HepG2 (cell line): ENCODE data around the gene EPB41L4A. TPM values are rescaled to one million over a fixed set of nuclear protein-coding genes. Genes with fewer than 3 reads are reported as not detected.
A peak's percentile ranks its signal among the peaks of the same experiment; 100 is the strongest.

ENCODE experiments used
- ATAC-seq: fragments of 200-7000 bp; cut with Tn5 transposase; 3 replicates; pipeline ENCODE4 v1.9.1; 2020; ENCODE audit warnings: mild to moderate bottlenecking, moderate library complexity
- BruUV-seq: library from RNA; stranded (reverse); fragments of 400-500 nt; replicated peaks from 2 replicates; lab custom pipeline; 2021; lab: Mats Ljungman, UMichigan
- CTCF ChIA-PET: fragments of 300-600 bp; formaldehyde crosslinking; extraction: SDS; loops from one replicate; lab custom pipeline; 2021; ENCODE audit warnings: low total read pairs, inconsistent platforms, low intra/inter-chr PET ratio; lab: Yijun Ruan, JAX
- POLR2A ChIA-PET: fragments of 350-600 bp; sonication (Branson Sonifier 250); formaldehyde crosslinking; loops from one replicate; lab custom pipeline; 2020; ENCODE audit warnings: antibody characterized with exemption, inconsistent platforms; lab: Yijun Ruan, JAX
- DNase-seq: peaks from one replicate; pipeline ENCODE4 v3.0.0-alpha.2; 2015; ENCODE audit warnings: low spot score
- FAIRE-seq: peaks from 3 replicates; lab custom pipeline; 2011; peaks lifted over from hg19 to GRCh38; lab: Jason Lieb, UNC
- H2AFZ ChIP-seq: one replicate; pipeline ENCODE4 v1.6.1; 2011; ENCODE audit warnings: low read length, inconsistent platforms
- H3K27ac ChIP-seq: fragments of 300-600 bp; 3 replicates; pipeline ENCODE4 v1.8.0; 2011; ENCODE audit warnings: mixed run types, mild to moderate bottlenecking, mixed read lengths, low read length, inconsistent platforms; ENCODE audit not compliant: insufficient read depth; ENCODE audit errors: extremely low read length
- H3K27me3 ChIP-seq, 2 experiments: fragments of 200-600 bp in 1 of 2; 2 replicates in 1 of 2; 3 replicates in 1 of 2; pipeline versions ENCODE4 v1.6.0 to v1.8.0; 2011; ENCODE audit warnings: low read length in 2 of 2, mild to moderate bottlenecking in 2 of 2, moderate library complexity in 2 of 2, inconsistent platforms in 1 of 2; ENCODE audit not compliant: insufficient read depth in 2 of 2, control insufficient read depth in 1 of 2
- H3K36me3 ChIP-seq, 2 experiments: fragments of 200-600 bp in 1 of 2; replicated peaks in 1 of 2; 2 replicates in 1 of 2; 3 replicates in 1 of 2; pipeline versions ENCODE4 v1.5.1 to v1.8.0; 2011; ENCODE audit warnings: low read length in 2 of 2, inconsistent platforms in 1 of 2; ENCODE audit not compliant: insufficient read depth in 2 of 2, control insufficient read depth in 1 of 2
- H3K4me1 ChIP-seq: 2 replicates; pipeline ENCODE4 v1.5.1; 2012; ENCODE audit warnings: low read length, inconsistent platforms; ENCODE audit not compliant: insufficient read depth
- H3K4me2 ChIP-seq: 2 replicates; pipeline ENCODE4 v1.6.0; 2011; ENCODE audit warnings: low read depth, low read length, inconsistent platforms
- H3K4me3 ChIP-seq, 3 experiments: fragments of 200-600 bp in 1 of 3; sonication (generic), shearing (Covaris generic) in 1 of 3; replicated peaks in 1 of 3; 2 replicates each; pipeline ENCODE4 v1.5.1; 2011 to 2016; ENCODE audit warnings: low read length in 3 of 3, inconsistent platforms in 2 of 3, low read depth in 2 of 3, mild to moderate bottlenecking in 2 of 3, control low read depth in 1 of 3, mixed read lengths in 1 of 3; ENCODE audit not compliant: insufficient read depth in 1 of 3
- H3K79me2 ChIP-seq: one replicate; pipeline ENCODE4 v1.6.1; 2011; ENCODE audit warnings: low read length, inconsistent platforms; ENCODE audit not compliant: insufficient read depth
- H3K9ac ChIP-seq: 2 replicates; pipeline ENCODE4 v1.6.0; 2011; ENCODE audit warnings: mild to moderate bottlenecking, low read depth, low read length, inconsistent platforms; ENCODE audit not compliant: insufficient read depth
- H3K9me3 ChIP-seq: 2 replicates; pipeline ENCODE4 v1.5.1; 2012; ENCODE audit warnings: mild to moderate bottlenecking, low read length
- H4K20me1 ChIP-seq: 2 replicates; pipeline ENCODE4 v1.6.0; 2011; ENCODE audit warnings: inconsistent platforms, mild to moderate bottlenecking, low read length, moderate library complexity; ENCODE audit not compliant: insufficient read depth
- ARID3A ChIP-seq: IDR thresholded peaks from 2 replicates; pipeline ENCODE4 v1.6.1; 2012; ENCODE audit warnings: low read depth, low read length, improper control_type of control experiment
- CCAR2 ChIP-seq: fragments of 200-400 bp; formaldehyde crosslinking; optimal IDR thresholded peaks from 2 replicates; pipeline ENCODE3; 2018; ENCODE audit warnings: low read depth, mild to moderate bottlenecking, low read length, moderate library complexity
- CTCF ChIP-seq: sonication (generic); formaldehyde crosslinking; IDR thresholded peaks from 2 replicates; pipeline ENCODE4 v1.5.0; 2020; ENCODE audit warnings: mild to moderate bottlenecking, missing genetic modification reagents, moderate library complexity
- MIER2 ChIP-seq: IDR thresholded peaks from 2 replicates; pipeline ENCODE4 v1.6.1; 2016; ENCODE audit warnings: missing biosample characterization, missing genetic modification reagents
- SMC3 ChIP-seq: IDR thresholded peaks from 2 replicates; pipeline ENCODE4 v1.6.1; 2011; ENCODE audit warnings: low read length, improper control_type of control experiment
- STAG1 ChIP-seq: sonication (generic); formaldehyde crosslinking; IDR thresholded peaks from 2 replicates; pipeline ENCODE4 v1.4.0; 2020; ENCODE audit warnings: missing genetic modification reagents
- TMF1 ChIP-seq: sonication (generic); formaldehyde crosslinking; IDR thresholded peaks from 2 replicates; pipeline ENCODE4 v1.8.1; 2022; ENCODE audit warnings: low read depth, missing genetic modification reagents
- ZBTB14 ChIP-seq: sonication (generic); formaldehyde crosslinking; IDR thresholded peaks from 2 replicates; pipeline ENCODE4 v1.4.0; 2020; ENCODE audit warnings: missing genetic modification reagents
- ZNF235 ChIP-seq: sonication (generic); formaldehyde crosslinking; IDR thresholded peaks from 2 replicates; pipeline ENCODE4 v1.8.1; 2023; ENCODE audit warnings: mild to moderate bottlenecking, missing genetic modification reagents, borderline replicate concordance
- ZNF362 ChIP-seq: sonication (generic); formaldehyde crosslinking; IDR thresholded peaks from 2 replicates; pipeline ENCODE4 v1.4.0; 2020; ENCODE audit warnings: missing genetic modification reagents, mild to moderate bottlenecking, borderline replicate concordance
- WGBS: methylation state at CpG from one replicate; pipeline ENCODE4 v1.1.6; 2017; ENCODE audit warnings: low lambda C conversion rate; 5-methylcytosine and 5-hydroxymethylcytosine counted together
- in situ Hi-C: cut with HindIII; loops from 2 replicates; pipeline ENCODE4 v1.10.0; 2017; ENCODE audit warnings: low pct_unique_long_range_greater_than_20kb; ENCODE audit not compliant: extremely low pct_ligation_motif_present
- intact Hi-C: fragments of 100-400 bp; cut with micrococcal nuclease; formaldehyde crosslinking; loops from one replicate; pipeline ENCODE4 v1.10.0; 2022; ENCODE audit not compliant: unreplicated experiment
- polyA plus RNA-seq, 8 experiments: library from polyadenylated mRNA; depleted of rRNA in 3 of 8; stranded (reverse) in 7 of 8; unstranded in 1 of 8; fragments of >200 nt; fragmentation: Illumina TruSeq in 4 of 8; extraction: Trizol in 4 of 8; gene quantifications; 2 replicates each; pipeline versions ENCODE4 v1.2.1 to v1.2.3, GENCODE V29; 2011 to 2016; ENCODE audit warnings: low read depth in 4 of 8, missing spikeins in 1 of 8, mixed read lengths in 1 of 8; ENCODE audit not compliant: insufficient read depth in 1 of 8
- total RNA-seq, 5 experiments: library from RNA; depleted of rRNA; stranded (reverse); fragments of >200 nt; fragmentation: Illumina TruSeq; extraction: Trizol; gene quantifications; 2 replicates each; pipeline ENCODE4 v1.2.3, GENCODE V29; 2016; ENCODE audit warnings: low read depth in 1 of 5

EPB41L4A gene
- total and polyA plus RNA-seq, 2 of the 13 experiments (the other 11 are each of a cell fraction or from before 2014, with no cell fraction given): 0.07 TPM; not detected in 1

DNA sequence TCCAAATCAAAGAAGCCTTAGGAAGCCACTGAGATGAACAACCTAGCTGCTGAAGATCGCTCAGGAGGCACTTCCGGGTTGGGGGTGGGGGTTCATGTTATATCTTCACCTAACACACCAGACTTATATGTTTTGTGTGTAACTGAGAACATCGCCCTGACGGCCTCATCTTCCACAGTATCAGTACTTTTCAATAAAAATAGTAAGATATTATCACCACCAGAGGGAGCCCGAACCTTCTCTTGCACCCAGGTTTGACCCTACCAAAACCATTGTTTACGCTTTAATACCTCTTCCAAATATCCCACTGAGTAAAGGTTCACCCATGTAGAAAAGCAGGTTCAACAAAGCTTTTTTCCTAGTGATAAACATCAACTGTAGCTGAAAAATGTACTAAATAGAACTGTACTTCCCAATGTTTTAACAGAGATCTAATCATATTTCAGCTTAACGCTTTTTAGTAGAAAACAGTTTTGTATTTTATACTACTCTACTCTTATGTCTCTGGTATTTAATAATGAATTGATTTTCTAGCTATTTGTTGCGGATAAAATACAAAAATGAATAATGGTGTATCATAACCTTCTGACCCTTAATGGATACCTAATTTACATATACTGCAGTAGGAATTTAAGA is 244.0 kb downstream of the EPB41L4A start:
- Histone ChIP-seq H3K27me3 (no peaks in the 10 kb centered on the region; a peak in 1 of 5 replicates), H3K27ac (no peak overlapping the region), H2AFZ (no peak overlapping the region), H3K79me2 (no peaks in the 10 kb centered on the region), H4K20me1 (no peaks in the 10 kb centered on the region), H3K4me1 (no peaks in the 10 kb centered on the region), H3K9me3 (no peaks in the 10 kb centered on the region), H3K36me3 (no peaks in the 10 kb centered on the region), H3K9ac (no peak overlapping the region), H3K4me2 (no peak overlapping the region), H3K4me3 (no peak overlapping the region)
- POLR2A ChIA-PET: no interaction called here
- in situ Hi-C loops: no loop called here
- FAIRE-seq (peak; percentile 63), DNase-seq (peak; percentile 18), ATAC-seq (peak; percentile 76)
- CTCF ChIA-PET: interaction anchor here (0.7 to 1.8 kb wide), 2 partner anchors 11 to 245 kb away, joined by 4 to 12 read pairs; no protein-coding TSS in a partner anchor
- WGBS: 22% methylated on average over 8 of the region's 8 CpGs
- TF ChIP-seq ZNF235 (CRISPR knock-in tag): no peak
- no peak for TF ChIP-seq CCAR2
- TF ChIP-seq ARID3A: peak; percentile 60; the same call in 1 of the 2 replicates
- TF ChIP-seq SMC3: peak; percentile 47; the same call in 1 of the 2 replicates
- TF ChIP-seq CTCF (CRISPR knock-in tag): peak; percentile 65
- no peak for TF ChIP-seq ZBTB14
- no peak for TF ChIP-seq ZNF362
- no peak for TF ChIP-seq TMF1 (CRISPR knock-in tag)
- peak; percentile 45 for TF ChIP-seq STAG1 (CRISPR knock-in tag)
- no peak for TF ChIP-seq MIER2 (CRISPR knock-in tag)
- intact Hi-C loops: no loop called here
- BruUV-seq: no TSS peak
